Effector memory CD8-positive, alpha-beta T cell (primary cell): ENCODE measurements around the gene ULK3.

ENCODE experiments used
- ATAC-seq: fragments of 150-1000 bp; cut with Tn5 transposase; replicated peaks from 2 replicates; pipeline ENCODE4 v1.10.0; 2021; ENCODE audit warnings: mild to moderate bottlenecking, moderate library complexity
- DNase-seq, 3 experiments: peaks; one replicate each; pipeline ENCODE4 v3.0.0; 2021
- H3K27ac Mint-ChIP-seq, 2 donors: one replicate each; pipeline ENCODE4 v1.8.0; 2022; ENCODE audit warnings: mild to moderate bottlenecking in 2 of 2, mixed read lengths in 2 of 2, moderate library complexity in 2 of 2
- H3K27me3 Mint-ChIP-seq, 2 donors: one replicate each; pipeline ENCODE4 v1.8.0; 2022; ENCODE audit warnings: mixed read lengths in 2 of 2
- H3K36me3 Mint-ChIP-seq: one replicate; pipeline ENCODE4 v1.8.0; 2022; ENCODE audit warnings: mild to moderate bottlenecking, moderate library complexity, mixed read lengths; ENCODE audit not compliant: insufficient read depth
- H3K4me1 Mint-ChIP-seq, 2 donors: one replicate each; pipeline ENCODE4 v1.8.0; 2022; ENCODE audit warnings: low read depth in 2 of 2, mixed read lengths in 2 of 2
- H3K4me3 Mint-ChIP-seq, 2 donors: one replicate each; pipeline ENCODE4 v1.8.0; 2022; ENCODE audit warnings: mild to moderate bottlenecking in 2 of 2, mixed read lengths in 2 of 2, moderate library complexity in 2 of 2
- H3K9me3 Mint-ChIP-seq, 2 donors: one replicate each; pipeline ENCODE4 v1.8.0; 2022; ENCODE audit warnings: mixed read lengths in 2 of 2

The ULK3 gene

DNA sequence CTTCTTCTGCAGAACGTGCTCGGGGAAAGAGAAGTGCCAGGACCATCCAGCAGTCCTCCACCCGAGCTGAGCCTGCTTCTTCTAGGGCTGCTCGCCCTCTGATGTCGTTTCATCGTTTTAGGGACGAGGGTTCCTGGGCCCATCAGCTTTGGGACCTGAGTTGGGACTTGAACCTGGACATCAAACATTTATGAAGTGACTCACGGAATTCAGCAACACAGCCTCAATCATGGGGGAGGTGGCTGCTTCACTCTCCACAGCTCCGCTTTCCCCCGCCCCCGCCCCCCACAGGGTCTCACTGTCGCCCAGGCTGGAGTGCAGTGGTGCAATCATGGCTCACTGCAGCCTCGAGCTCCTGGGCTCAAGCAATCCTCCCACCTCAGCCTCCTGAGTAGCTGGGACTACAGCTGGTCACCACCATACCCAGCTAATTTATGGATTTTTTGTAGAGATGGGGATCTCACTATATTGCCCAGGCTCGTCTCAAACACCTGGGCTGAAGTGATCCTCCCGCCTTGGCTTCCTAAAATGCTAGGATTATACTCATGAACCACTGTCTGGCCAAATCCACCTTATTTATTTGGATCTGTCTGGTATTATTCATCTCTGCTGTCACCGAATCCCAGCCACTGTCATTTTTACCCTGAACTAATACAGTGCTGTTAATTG is 30.9 kb upstream of the ULK3 start:
- Mint-ChIP-seq H3K4me1 (peaks cover 34 to 37% of the 10 kb centered on the region in 2 donors), H3K9me3 (no peaks in the 10 kb centered on the region)

DNA sequence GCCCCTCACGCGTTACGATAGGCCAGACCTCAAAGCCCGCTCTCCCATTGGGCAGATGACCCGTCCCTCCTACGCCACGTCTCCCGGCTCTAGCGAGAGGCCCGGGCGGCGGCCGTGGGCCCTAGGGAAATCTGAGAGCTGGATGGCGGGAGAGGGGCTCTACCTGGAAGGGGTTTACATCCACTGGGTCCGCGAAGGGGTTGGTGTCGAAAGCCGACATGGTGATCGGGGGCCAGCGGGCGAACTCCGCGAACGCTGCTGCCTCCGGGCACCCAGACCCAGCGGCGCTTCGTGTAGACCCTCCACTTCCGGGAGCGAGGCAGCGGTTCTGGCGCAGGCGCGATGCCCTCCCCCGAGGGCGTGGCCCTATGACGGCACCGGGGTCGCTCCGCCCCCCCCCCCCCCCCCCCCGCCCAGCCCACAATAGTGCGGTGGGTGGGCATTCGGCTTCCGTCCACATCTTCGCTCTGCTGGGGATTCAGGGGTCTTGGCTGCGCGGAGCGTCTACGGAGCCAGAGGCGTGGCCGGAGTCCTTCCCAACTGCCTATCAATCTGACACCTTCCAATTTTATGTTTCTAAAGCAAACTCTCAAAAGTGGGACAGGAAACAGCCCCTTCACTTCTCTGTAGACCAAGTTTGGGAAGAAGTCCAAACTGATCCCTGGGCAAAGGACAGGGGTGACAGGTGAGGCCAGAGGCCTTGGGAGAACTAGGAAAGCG is 30.2 kb upstream of the ULK3 start, which contains the start of gene SCAMP2:
Gene SCAMP2, minus strand, starts transcription at position 330 of the 720 bp plus-strand sequence. Its CDS starts 110 bp downstream, at position 220.
- H3K4me1 Mint-ChIP-seq = peaks cover 34 to 41% of the 10 kb centered on the region in 2 donors

More for the DNA sequence above, 30.9 kb upstream of the ULK3 start:
- Mint-ChIP-seq H3K4me3 (peak overlapping the region; percentile 97 to 98), H3K36me3 (peaks cover 32% of the 10 kb centered on the region), H3K27ac (peak overlapping the region; percentile 93 to 95), H3K27me3 (no peaks in the 10 kb centered on the region)
- DNase-seq (peak in 1 of 3 experiments; percentile 14), ATAC-seq (no peak)

DNA sequence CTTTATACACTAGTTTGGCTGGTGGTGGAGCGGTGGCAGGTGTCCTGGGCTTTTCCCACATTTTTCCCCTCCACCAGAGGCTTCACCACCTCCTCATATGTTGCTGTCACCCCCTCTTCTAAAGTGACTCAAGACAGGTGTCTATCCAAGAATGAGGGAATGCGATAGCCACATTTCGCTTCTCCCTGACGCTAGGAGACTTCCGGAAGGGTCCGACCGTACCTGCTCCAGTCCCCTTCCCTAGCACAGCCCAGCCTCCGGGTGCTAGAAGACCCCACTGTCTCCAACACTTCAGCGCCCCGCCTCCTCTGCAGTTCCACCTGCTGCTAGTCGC is 29.7 kb upstream of the ULK3 start:
- no peaks in the 10 kb centered on the region for H3K9me3 Mint-ChIP-seq
- H3K27ac Mint-ChIP-seq = peak overlapping the region; percentile 93 to 95
- no peaks in the 10 kb centered on the region for H3K27me3 Mint-ChIP-seq
- H3K4me3 Mint-ChIP-seq = peak overlapping the region; percentile 97 to 98
- DNase-seq (no peak), ATAC-seq (no peak)
- peaks cover 41% of the 10 kb centered on the region for H3K36me3 Mint-ChIP-seq
- peaks cover 39 to 46% of the 10 kb centered on the region in 2 donors for H3K4me1 Mint-ChIP-seq

More for the DNA sequence above, 30.2 kb upstream of the ULK3 start, which contains the start of gene SCAMP2:
- H3K36me3 Mint-ChIP-seq = peaks cover 37% of the 10 kb centered on the region
- DNase-seq = peak; percentile 84 to 89 (median 87)
- no peaks in the 10 kb centered on the region for H3K27me3 Mint-ChIP-seq
- H3K4me3 Mint-ChIP-seq = peak within 1 kb of the TSS; percentile 97 to 98
- ATAC-seq = peak; percentile 91
- peak within 1 kb of the TSS; percentile 93 to 95 for H3K27ac Mint-ChIP-seq
- H3K9me3 Mint-ChIP-seq = no peaks in the 10 kb centered on the region

DNA sequence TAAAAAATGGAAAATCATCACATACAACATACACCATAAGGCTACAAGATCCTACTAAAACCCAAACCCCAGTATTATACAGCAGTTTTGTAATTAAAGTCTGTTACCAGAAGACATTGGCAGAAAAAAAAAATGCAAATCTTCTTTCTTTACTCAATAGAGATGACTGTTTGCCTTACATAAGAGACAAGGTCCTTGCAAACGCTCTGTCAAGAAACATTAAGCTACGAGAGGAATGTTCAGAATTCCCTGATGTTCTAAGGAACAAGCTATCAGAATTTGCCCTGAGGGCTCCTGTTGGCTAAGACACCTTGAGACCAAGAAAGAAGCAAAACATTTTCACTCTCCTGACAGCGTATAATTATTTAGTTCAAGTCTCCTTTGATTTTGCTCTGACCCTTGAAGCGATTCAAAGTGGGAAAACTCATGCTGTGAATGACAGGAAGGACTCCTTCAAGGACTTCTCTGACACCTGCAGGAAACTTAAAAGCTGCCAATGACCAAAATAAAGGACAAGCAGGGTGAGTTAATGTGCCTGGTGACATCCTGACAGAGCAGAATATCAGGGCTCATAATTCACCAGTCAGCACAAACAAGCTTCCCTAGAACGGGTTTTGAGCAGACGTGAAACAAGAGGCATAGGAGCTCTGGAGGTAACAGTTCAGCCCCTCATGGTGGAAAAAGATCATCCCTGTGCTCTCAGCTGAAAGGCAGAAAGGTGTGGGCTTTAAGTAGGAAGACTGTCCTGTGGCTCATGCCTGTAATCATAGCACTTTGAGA is 27.7 kb upstream of the ULK3 start:
- no peaks in the 10 kb centered on the region for H3K27me3 Mint-ChIP-seq
- no peak for DNase-seq

GRCh38 chr15:74869726-74870407 is 26.9 kb upstream of the ULK3 start:
- no peaks in the 10 kb centered on the region for H3K9me3 Mint-ChIP-seq
- no peaks in the 10 kb centered on the region for H3K27me3 Mint-ChIP-seq
- peaks cover 60 to 66% of the 10 kb centered on the region in 2 donors for H3K4me1 Mint-ChIP-seq
- peak; percentile 17 for ATAC-seq
- H3K27ac Mint-ChIP-seq = peak overlapping the region; percentile 93 to 94
- DNase-seq = peak in 1 of 3 experiments; percentile 14
- peaks cover 39% of the 10 kb centered on the region for H3K36me3 Mint-ChIP-seq
- peak overlapping the region; percentile 97 to 98 for H3K4me3 Mint-ChIP-seq

More for the DNA sequence above, 27.7 kb upstream of the ULK3 start:
- Mint-ChIP-seq H3K9me3 (no peaks in the 10 kb centered on the region), H3K4me1 (peaks cover 57 to 66% of the 10 kb centered on the region in 2 donors), H3K36me3 (peaks cover 39% of the 10 kb centered on the region), H3K4me3 (peak overlapping the region; percentile 97 to 98), H3K27ac (peak overlapping the region; percentile 93 to 94)
- no peak for ATAC-seq

DNA sequence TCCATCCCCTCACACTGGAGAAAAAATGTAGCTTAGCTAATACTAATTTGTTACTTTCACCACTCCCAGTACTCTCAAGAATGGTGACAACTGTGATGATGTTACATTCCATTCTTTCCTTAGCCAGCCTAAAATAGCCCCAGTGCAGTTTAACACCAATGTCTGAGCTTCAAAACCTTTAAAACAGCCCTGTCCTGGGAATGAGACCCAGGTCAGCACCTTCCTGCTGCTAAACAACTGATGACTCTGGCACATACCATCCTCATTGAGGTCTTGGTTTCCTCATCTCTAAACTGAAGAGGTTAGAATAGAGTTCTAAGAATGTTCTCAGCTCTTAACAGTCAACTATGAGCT is 26.4 kb upstream of the ULK3 start:
- H3K4me1 Mint-ChIP-seq = peaks cover 63 to 71% of the 10 kb centered on the region in 2 donors
- H3K36me3 Mint-ChIP-seq = peaks cover 35% of the 10 kb centered on the region
- no peaks in the 10 kb centered on the region for H3K9me3 Mint-ChIP-seq
- ATAC-seq (no peak), DNase-seq (no peak)
- no peaks in the 10 kb centered on the region for H3K27me3 Mint-ChIP-seq
- peak overlapping the region; percentile 93 to 94 for H3K27ac Mint-ChIP-seq
- peak overlapping the region; percentile 97 to 98 for H3K4me3 Mint-ChIP-seq

GRCh38 chr15:74868059-74868458 is 25.1 kb upstream of the ULK3 start:
- ATAC-seq = no peak

GRCh38 chr15:74867466-74868038 is 24.6 kb upstream of the ULK3 start:
- peak overlapping the region; percentile 72 to 78 for H3K4me3 Mint-ChIP-seq
- peak overlapping the region; percentile 84 to 89 for H3K27ac Mint-ChIP-seq
- H3K4me1 Mint-ChIP-seq = peaks cover 62 to 70% of the 10 kb centered on the region in 2 donors
- DNase-seq (no peak), ATAC-seq (no peak)
- H3K9me3 Mint-ChIP-seq = no peaks in the 10 kb centered on the region
- H3K36me3 Mint-ChIP-seq = peaks cover 24% of the 10 kb centered on the region
- H3K27me3 Mint-ChIP-seq = no peaks in the 10 kb centered on the region

More at GRCh38 chr15:74868059-74868458, 25.1 kb upstream of the ULK3 start:
- peak overlapping the region; percentile 72 to 78 for H3K4me3 Mint-ChIP-seq
- no peaks in the 10 kb centered on the region for H3K9me3 Mint-ChIP-seq
- H3K4me1 Mint-ChIP-seq = peaks cover 66 to 73% of the 10 kb centered on the region in 2 donors
- DNase-seq = no peak
- H3K27me3 Mint-ChIP-seq = no peaks in the 10 kb centered on the region
- H3K36me3 Mint-ChIP-seq = peaks cover 25% of the 10 kb centered on the region
- H3K27ac Mint-ChIP-seq = peak overlapping the region; percentile 84 to 89

- Mint-ChIP-seq H3K4me3 (peak overlapping the region; percentile 72 to 78), H3K9me3 (no peaks in the 10 kb centered on the region), H3K36me3 (peaks cover 36% of the 10 kb centered on the region), H3K27ac (peak overlapping the region; percentile 11 to 78), H3K27me3 (no peaks in the 10 kb centered on the region), H3K4me1 (peaks cover 55 to 68% of the 10 kb centered on the region in 2 donors)
- DNase-seq (no peak), ATAC-seq (no peak)
These were observed 23.1 kb upstream of the ULK3 start for GRCh38 chr15:74866090-74866489.

- Mint-ChIP-seq H3K27ac (peak overlapping the region; percentile 11 to 78), H3K27me3 (no peaks in the 10 kb centered on the region), H3K9me3 (no peaks in the 10 kb centered on the region), H3K4me1 (peaks cover 48 to 62% of the 10 kb centered on the region in 2 donors), H3K4me3 (peak overlapping the region; percentile 72 to 78), H3K36me3 (peaks cover 37% of the 10 kb centered on the region)
- no peak for DNase-seq
- no peak for ATAC-seq
These were observed 22.4 kb upstream of the ULK3 start for GRCh38 chr15:74865316-74865715.

DNA sequence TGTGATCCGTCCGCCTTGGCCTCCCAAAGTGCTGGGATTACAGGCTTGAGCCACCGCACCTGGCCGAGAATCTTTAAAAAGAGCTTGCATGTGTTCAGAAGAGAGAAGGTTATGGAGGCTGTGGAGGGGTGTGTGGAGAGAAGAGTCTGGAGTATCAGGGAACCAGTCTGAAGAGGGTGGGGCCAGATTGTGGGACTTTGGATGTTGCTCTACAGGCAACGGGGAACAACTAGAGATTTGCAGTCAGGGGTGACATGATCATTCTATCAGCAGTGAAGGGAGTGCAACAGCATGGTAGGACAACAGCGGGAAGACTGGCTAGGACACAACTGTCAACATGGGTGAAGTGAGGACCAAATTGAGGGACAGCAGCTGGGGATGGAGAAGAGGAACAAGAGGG is 21.3 kb upstream of the ULK3 start:
- H3K4me1 Mint-ChIP-seq = peaks cover 42 to 53% of the 10 kb centered on the region in 2 donors
- peaks cover 39% of the 10 kb centered on the region for H3K36me3 Mint-ChIP-seq
- no peak for ATAC-seq
- no peaks in the 10 kb centered on the region for H3K27me3 Mint-ChIP-seq
- H3K4me3 Mint-ChIP-seq = peak overlapping the region in 1 of 2 donors; percentile 30
- DNase-seq = no peak
- H3K9me3 Mint-ChIP-seq = no peaks in the 10 kb centered on the region
- peak overlapping the region; percentile 11 to 78 for H3K27ac Mint-ChIP-seq

GRCh38 chr15:74863239-74864056 is 20.5 kb upstream of the ULK3 start:
- H3K27ac Mint-ChIP-seq = peak overlapping the region; percentile 78 to 82
- peak overlapping the region; percentile 9 to 37 for H3K4me3 Mint-ChIP-seq
- no peaks in the 10 kb centered on the region for H3K9me3 Mint-ChIP-seq
- peaks cover 41% of the 10 kb centered on the region for H3K36me3 Mint-ChIP-seq
- ATAC-seq (peak; percentile 33), DNase-seq (no peak)
- H3K27me3 Mint-ChIP-seq = no peaks in the 10 kb centered on the region
- peaks cover 46 to 55% of the 10 kb centered on the region in 2 donors for H3K4me1 Mint-ChIP-seq
